GM21447 (cell line): ENCODE data around the gene PDE3A.
"Not testable (repeated sequence)": the region's sequence is repeated elsewhere in the genome, so short reads cannot be mapped to it uniquely, and the experiment has no call there.

ENCODE experiments used
- ATAC-seq: cut with Tn5 transposase; IDR thresholded peaks from one replicate; pipeline ENCODE4 v1.9.1; 2021; ENCODE audit not compliant: unreplicated experiment

PDE3A gene

GRCh38 chr12:20596061-20596460 is 227.7 kb downstream of the PDE3A start:
- ATAC-seq = no peak

GRCh38 chr12:20599757-20600156 is 231.4 kb downstream of the PDE3A start:
- ATAC-seq = no peak

GRCh38 chr12:20601668-20602280 is 233.4 kb downstream of the PDE3A start:
- ATAC-seq = no peak

GRCh38 chr12:20602641-20603391 is 234.5 kb downstream of the PDE3A start:
- no peak for ATAC-seq

GRCh38 chr12:20604408-20605067 is 236.2 kb downstream of the PDE3A start:
- ATAC-seq = no peak

GRCh38 chr12:20615020-20615419 is 246.7 kb downstream of the PDE3A start:
- ATAC-seq = not testable (repeated sequence)

GRCh38 chr12:20616093-20616492 is 247.8 kb downstream of the PDE3A start:
- ATAC-seq = no peak

- no peak for ATAC-seq
Observed at GRCh38 chr12:20620261-20620660, 251.9 kb downstream of the PDE3A start.

- ATAC-seq = no peak
Observed at GRCh38 chr12:20624718-20625117, 256.4 kb downstream of the PDE3A start.

- no peak for ATAC-seq
Observed at GRCh38 chr12:20625531-20625930, 257.2 kb downstream of the PDE3A start.

GRCh38 chr12:20627001-20627588 is 258.8 kb downstream of the PDE3A start:
- no peak for ATAC-seq

GRCh38 chr12:20628226-20628787 is 260.0 kb downstream of the PDE3A start:
- no peak for ATAC-seq

- no peak for ATAC-seq
Observed at GRCh38 chr12:20628999-20629398, 260.7 kb downstream of the PDE3A start.

GRCh38 chr12:20629414-20630156 is 261.2 kb downstream of the PDE3A start:
- no peak for ATAC-seq

GRCh38 chr12:20631711-20632110 is 263.4 kb downstream of the PDE3A start:
- no peak for ATAC-seq

GRCh38 chr12:20641106-20641505 is 272.8 kb downstream of the PDE3A start:
- ATAC-seq = no peak

- no peak for ATAC-seq
Observed at GRCh38 chr12:20643822-20644221, 275.5 kb downstream of the PDE3A start.

GRCh38 chr12:20646239-20646827 is 278.0 kb downstream of the PDE3A start:
- no peak for ATAC-seq

- ATAC-seq = no peak
Observed at GRCh38 chr12:20653871-20654270, 285.5 kb downstream of the PDE3A start.

GRCh38 chr12:20656600-20656999 is 288.3 kb downstream of the PDE3A start:
- no peak for ATAC-seq
